Cardiac muscle cell (in vitro differentiated cells and primary cell): ENCODE data around the gene MAPK12. TPM values are rescaled to one million over a fixed set of nuclear protein-coding genes. Genes with fewer than 3 reads are reported as not detected.
A peak's percentile ranks its signal among the peaks of the same experiment; 100 is the strongest.

Source experiments
- DNase-seq, 2 donors: peaks; one replicate each; pipeline versions ENCODE4 v3.0.0 to v3.0.0-alpha.2; 2010 to 2017; ENCODE audit warnings: low read depth in 1 of 2, low spot score in 1 of 2
- H3K27ac ChIP-seq: fragments of 200-600 bp; sonication (generic); 2 replicates; pipeline ENCODE4 v1.5.1; 2016
- H3K27me3 ChIP-seq: fragments of 200-600 bp; sonication (generic); 2 replicates; pipeline ENCODE4 v1.6.0; 2016; ENCODE audit warnings: control low read depth
- H3K36me3 ChIP-seq: fragments of 200-600 bp; sonication (generic); 2 replicates; pipeline ENCODE4 v1.5.1; 2016; ENCODE audit warnings: control low read depth
- H3K4me1 ChIP-seq: fragments of 200-600 bp; sonication (generic); 2 replicates; pipeline ENCODE4 v1.8.1; 2017; ENCODE audit warnings: low read depth, mild to moderate bottlenecking, mixed run types
- H3K4me3 ChIP-seq: fragments of 200-600 bp; sonication (generic); 2 replicates; pipeline ENCODE4 v1.5.1; 2016; ENCODE audit warnings: mild to moderate bottlenecking
- H3K9me3 ChIP-seq: fragments of 200-600 bp; sonication (generic); 2 replicates; pipeline ENCODE4 v1.5.1; 2017; ENCODE audit warnings: low read depth, mild to moderate bottlenecking, control low read depth
- CTCF ChIP-seq: IDR thresholded peaks from 2 replicates; pipeline ENCODE4 v1.5.1; 2012; ENCODE audit warnings: low read depth, mild to moderate bottlenecking, low read length
- polyA plus RNA-seq: library from polyadenylated mRNA; unstranded; fragments of >200 nt; fragmentation: Nextera tagmentation; extraction: Ambion mirVana; gene quantifications from 2 replicates; pipeline ENCODE4 v1.2.1, GENCODE V29; 2016
- total RNA-seq: library from RNA; depleted of rRNA; stranded (reverse); fragments of >200 nt; gene quantifications from 2 replicates; pipeline ENCODE4 v1.2.3, GENCODE V29; 2016

Gene MAPK12
- total RNA-seq (45.5 and 52.1 TPM in 2 replicates), polyA plus RNA-seq (61.5 and 67.1 TPM in 2 replicates)

DNA sequence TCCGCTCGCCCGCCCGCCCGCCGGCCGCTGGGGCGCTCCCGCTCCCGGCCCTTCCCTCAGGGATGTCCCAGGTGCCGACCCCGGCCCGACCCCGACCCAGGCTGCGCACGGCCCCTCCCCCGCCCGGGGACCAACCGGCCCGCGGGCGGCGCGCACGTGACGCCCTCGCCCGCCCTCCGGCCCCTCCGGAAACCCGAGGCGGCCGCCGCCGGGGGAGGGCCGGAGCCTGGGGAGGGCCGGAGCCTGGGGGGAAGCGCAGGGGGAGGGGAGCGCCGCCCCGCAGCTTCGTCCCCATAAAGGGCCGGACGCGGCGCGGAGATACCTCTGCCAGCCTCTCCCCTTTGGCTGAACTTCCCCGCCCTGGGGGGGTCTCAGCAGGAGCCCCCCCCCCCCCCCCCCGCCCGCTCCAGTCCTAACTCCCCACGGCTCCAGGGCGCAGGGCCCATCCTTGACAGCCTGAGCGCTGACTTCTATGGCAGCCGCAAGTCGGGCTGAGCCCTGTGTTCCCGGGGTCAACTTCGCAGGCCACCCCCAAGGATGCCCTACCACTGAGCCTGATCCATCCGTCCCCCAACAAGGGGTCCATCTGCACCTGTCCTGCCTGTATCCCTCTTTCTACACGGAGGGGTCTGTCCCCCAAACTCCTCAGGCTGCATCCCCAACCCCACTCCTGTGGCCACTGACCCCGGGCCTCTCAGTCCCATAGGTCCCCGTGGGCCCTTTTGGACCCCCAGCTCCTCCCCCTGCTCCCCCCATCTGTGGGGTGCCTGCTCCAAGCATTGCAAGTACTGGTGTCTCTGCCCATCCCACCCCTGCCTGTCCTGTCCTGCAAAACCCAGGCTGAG lies at the start of gene MAPK12:
Gene MAPK12, minus strand, starts transcription at position 69 of the 845 bp plus-strand sequence. CDS start 174 bp downstream, outside the sequence.
- peaks cover 20% of the 10 kb centered on the region for H3K27me3 ChIP-seq
- H3K4me1 ChIP-seq = no peaks in the 10 kb centered on the region
- H3K27ac ChIP-seq = no peak within 1 kb of the TSS
- peak; percentile 68 to 82 for DNase-seq
- H3K36me3 ChIP-seq = no peaks in the 10 kb centered on the region
- no peak for TF ChIP-seq CTCF
- H3K4me3 ChIP-seq = peak within 1 kb of the TSS; percentile 50
- H3K9me3 ChIP-seq = no peaks in the 10 kb centered on the region

DNA sequence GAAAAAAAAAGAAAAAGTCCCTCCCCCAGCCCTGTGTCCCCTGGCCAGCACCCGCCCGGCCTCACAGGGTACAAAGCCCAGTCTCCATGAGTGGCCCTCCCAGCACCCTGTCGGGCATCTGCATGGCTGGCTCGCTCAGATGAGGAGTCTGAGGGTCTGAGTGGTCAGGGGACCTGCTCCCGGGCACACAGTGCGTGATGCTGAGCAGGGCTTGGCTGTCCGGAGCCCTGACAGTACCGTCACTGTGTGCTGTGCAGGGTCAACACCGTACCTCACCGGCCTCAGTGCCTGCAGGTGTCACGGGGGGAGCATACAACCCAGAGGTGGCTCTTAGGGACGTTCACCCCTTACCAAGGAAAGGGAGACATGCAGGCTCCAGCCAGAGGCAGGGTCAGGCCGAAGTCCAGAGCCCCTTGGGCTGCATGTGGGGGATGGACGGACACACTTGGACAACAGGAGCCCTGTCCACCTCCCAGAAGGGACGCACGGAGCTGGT lies 49.5 kb upstream of the MAPK12 start:
- TF ChIP-seq CTCF = no peak
- no peak for DNase-seq

DNA sequence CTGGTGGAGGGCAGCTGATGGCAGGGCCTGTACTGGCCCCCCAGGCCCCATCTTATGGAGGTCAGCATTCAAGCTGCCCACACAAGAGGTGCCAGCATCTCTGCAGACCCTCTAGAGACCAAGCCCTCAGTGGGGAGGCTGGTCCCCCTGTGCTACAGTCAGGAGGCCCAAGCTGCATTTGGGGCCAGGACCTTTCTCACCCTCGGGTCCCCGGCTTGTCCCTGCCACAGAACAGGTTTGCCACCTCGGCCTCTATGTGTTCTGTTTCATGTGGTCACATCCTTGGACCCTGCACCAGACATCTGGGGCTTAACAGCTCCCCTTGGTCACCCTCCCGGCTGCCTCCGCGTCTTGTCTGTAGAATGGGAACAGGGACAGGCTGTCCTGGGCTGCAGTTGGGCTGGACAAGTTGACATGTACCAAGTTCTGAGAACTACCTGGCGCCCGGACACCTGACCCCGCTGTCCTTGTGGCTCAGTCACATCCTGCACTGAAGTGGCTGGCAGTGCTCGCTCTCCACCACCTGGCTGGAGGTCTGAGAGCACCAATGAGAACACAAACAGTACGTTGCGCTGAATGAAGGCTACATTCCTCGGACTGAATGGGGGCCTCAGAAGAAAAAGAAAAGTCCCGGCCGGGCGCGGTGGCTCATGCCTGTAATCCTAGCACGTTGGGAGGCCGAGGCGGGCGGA lies 48.7 kb upstream of the MAPK12 start:
- Histone ChIP-seq H3K4me3 (no peak overlapping the region), H3K27ac (no peak overlapping the region), H3K9me3 (no peaks in the 10 kb centered on the region), H3K36me3 (no peaks in the 10 kb centered on the region), H3K4me1 (peaks cover 32% of the 10 kb centered on the region), H3K27me3 (no peaks in the 10 kb centered on the region)
- no peak for TF ChIP-seq CTCF
- no peak for DNase-seq

More for the DNA sequence above, 49.5 kb upstream of the MAPK12 start:
- Histone ChIP-seq H3K27ac (no peak overlapping the region), H3K27me3 (no peaks in the 10 kb centered on the region), H3K4me3 (no peak overlapping the region), H3K4me1 (peaks cover 24% of the 10 kb centered on the region), H3K36me3 (no peaks in the 10 kb centered on the region), H3K9me3 (no peaks in the 10 kb centered on the region)

- no peaks in the 10 kb centered on the region for H3K9me3 ChIP-seq
- H3K36me3 ChIP-seq = no peaks in the 10 kb centered on the region
- no peak overlapping the region for H3K27ac ChIP-seq
- no peak for DNase-seq
- peaks cover 31% of the 10 kb centered on the region for H3K4me1 ChIP-seq
- no peak overlapping the region for H3K4me3 ChIP-seq
- no peaks in the 10 kb centered on the region for H3K27me3 ChIP-seq
- no peak for TF ChIP-seq CTCF
Measured at GRCh38 chr22:50309601-50309991, 48.1 kb upstream of the MAPK12 start.

- peak overlapping the region; percentile 83 for H3K27ac ChIP-seq
Measured at GRCh38 chr22:50308986-50309600, 47.6 kb upstream of the MAPK12 start.

More at GRCh38 chr22:50308986-50309600, 47.6 kb upstream of the MAPK12 start:
- Histone ChIP-seq H3K27me3 (no peaks in the 10 kb centered on the region), H3K4me3 (no peak overlapping the region), H3K36me3 (no peaks in the 10 kb centered on the region), H3K4me1 (peaks cover 32% of the 10 kb centered on the region), H3K9me3 (no peaks in the 10 kb centered on the region)
- TF ChIP-seq CTCF = no peak
- no peak for DNase-seq
